Lower leg skin (tissue), 4 donors: ENCODE data around the gene SATB1. TPM values are rescaled to one million over a fixed set of nuclear protein-coding genes. Genes with fewer than 3 reads are reported as not detected.
A peak's percentile ranks its signal among the peaks of the same experiment; 100 is the strongest.

ENCODE experiments used
- DNase-seq, 2 donors: peaks; one replicate each; pipeline ENCODE4 v3.0.0-alpha.2; 2019; ENCODE audit warnings: low spot score in 2 of 2
- H3K4me3 ChIP-seq: fragments of 200-600 bp; sonication (generic); 2 replicates; pipeline ENCODE4 v1.5.1; 2017; ENCODE audit warnings: mild to moderate bottlenecking, low read depth; ENCODE audit not compliant: poor library complexity, severe bottlenecking
- POLR2A ChIP-seq, 2 donors: fragments of 450-650 bp; IDR thresholded peaks; one replicate each; pipeline ENCODE4 v1.6.1; 2016 to 2017; ENCODE audit warnings: antibody characterized with exemption in 2 of 2, mild to moderate bottlenecking in 1 of 2, moderate library complexity in 1 of 2
- WGBS, 2 donors: methylation state at CpG; one replicate each; pipeline ENCODE4 v1.1.5; 2018; 5-methylcytosine and 5-hydroxymethylcytosine counted together
- intact Hi-C: fragments of 100-400 bp; cut with DNase I; formaldehyde crosslinking; loops from one replicate; pipeline ENCODE4 v1.15.0; 2023; ENCODE audit warnings: low total_unique reads
- total RNA-seq, 4 donors: library from RNA; depleted of rRNA; stranded (reverse); fragments of >200 nt; gene quantifications; one replicate each; pipeline ENCODE4 v1.1.0, GENCODE V29; 2016
- TF ChIP-seq, protein P1 (sequence below), 3 donors: fragments of 450-650 bp; IDR thresholded peaks; one replicate each; pipeline ENCODE4 v1.5.1; 2016; ENCODE audit warnings: antibody characterized with exemption in 3 of 3, mild to moderate bottlenecking in 3 of 3, moderate library complexity in 2 of 3

The SATB1 gene
- total RNA-seq, 4 donors from 2014 or later: 16.9 to 33.8 (median 25.7) TPM

DNA sequence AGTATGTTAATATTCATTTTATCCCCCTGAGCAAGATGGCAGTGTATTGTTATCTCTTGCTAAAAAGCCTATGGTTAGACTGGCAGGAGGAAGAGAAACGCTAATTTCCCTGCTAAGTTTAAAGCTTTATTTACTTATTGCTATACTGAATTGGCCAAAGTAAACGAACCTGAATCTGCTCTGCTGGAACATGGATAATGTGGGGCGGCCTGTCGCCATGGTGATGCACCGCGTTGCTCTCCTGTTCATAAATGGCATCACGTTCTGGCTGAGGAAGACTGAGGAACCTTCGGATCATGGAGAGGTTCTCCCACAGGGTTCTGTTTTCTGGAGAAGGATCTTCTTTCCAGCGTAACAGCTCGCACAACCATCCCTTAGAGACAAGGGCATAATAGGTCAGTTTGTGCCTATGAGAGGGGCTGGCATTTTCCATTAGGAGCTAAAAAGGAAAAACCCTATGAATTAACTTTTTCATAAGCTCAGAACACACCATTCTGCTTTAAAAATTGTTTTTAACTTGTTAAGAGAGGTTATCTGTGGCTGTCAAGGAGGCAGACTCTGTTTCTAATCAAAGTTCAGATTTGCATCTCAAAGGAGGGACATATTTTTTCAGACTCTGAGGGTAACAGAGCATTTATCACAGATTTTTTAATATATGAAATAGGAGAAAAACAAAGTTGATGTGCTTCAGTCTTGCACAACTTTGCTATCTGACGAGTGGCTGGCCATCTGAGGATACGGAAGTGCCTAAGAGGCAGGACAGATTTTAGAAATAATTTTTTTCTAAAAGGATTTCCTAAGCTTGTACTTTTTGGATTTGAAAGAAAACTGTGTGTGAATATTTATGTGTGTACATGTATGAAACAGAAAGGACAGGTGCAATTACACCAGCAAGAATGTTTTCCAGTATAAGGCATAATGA is 73.1 kb downstream of the SATB1 start:
- DNase-seq: no peak
- WGBS, 2 donors: 86 to 93% methylated on average over 12 of the region's 12 CpGs
- TF ChIP-seq, protein P1, sequence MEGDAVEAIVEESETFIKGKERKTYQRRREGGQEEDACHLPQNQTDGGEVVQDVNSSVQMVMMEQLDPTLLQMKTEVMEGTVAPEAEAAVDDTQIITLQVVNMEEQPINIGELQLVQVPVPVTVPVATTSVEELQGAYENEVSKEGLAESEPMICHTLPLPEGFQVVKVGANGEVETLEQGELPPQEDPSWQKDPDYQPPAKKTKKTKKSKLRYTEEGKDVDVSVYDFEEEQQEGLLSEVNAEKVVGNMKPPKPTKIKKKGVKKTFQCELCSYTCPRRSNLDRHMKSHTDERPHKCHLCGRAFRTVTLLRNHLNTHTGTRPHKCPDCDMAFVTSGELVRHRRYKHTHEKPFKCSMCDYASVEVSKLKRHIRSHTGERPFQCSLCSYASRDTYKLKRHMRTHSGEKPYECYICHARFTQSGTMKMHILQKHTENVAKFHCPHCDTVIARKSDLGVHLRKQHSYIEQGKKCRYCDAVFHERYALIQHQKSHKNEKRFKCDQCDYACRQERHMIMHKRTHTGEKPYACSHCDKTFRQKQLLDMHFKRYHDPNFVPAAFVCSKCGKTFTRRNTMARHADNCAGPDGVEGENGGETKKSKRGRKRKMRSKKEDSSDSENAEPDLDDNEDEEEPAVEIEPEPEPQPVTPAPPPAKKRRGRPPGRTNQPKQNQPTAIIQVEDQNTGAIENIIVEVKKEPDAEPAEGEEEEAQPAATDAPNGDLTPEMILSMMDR (IDR thresholded peaks at IDR 0.05): no peak
- no peak for TF ChIP-seq POLR2A (IDR thresholded peaks at IDR 0.05)
- intact Hi-C loops: no loop called here
- no peak overlapping the region for H3K4me3 ChIP-seq

DNA sequence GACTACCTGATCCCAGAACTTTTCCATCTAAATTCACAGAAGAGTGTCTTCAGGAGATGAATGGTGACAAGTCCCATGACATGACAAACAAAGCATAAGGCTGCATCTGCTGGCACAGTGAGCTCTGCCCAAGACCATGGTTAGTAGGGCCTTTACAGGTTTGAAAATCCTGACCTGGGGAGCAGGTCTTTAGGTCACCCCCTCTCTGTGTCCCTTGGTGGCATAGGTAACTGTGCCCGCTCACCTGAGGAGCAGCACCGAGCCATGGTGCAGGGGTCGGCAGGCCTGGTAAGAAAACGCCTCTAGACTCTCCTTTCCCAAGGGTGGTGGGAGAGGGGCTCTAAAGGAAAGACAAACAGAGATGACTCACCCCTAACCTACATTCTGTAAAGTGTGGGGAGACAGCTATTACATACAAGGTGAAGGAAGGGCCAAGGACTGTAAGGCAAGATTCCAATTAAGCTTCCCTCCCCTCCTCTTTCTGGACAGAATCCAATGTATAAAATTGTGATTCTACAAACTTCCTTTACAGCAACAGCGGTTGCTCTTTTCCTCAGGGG is 74.0 kb downstream of the SATB1 start:
- no peak for DNase-seq
- 90 to 95% methylated on average over 5 of the region's 5 CpGs for WGBS, 2 donors
- intact Hi-C loops: no loop called here
- H3K4me3 ChIP-seq: no peak overlapping the region
- TF ChIP-seq POLR2A (IDR thresholded peaks at IDR 0.05): no peak
- TF ChIP-seq, protein P1 (IDR thresholded peaks at IDR 0.05): no peak

DNA sequence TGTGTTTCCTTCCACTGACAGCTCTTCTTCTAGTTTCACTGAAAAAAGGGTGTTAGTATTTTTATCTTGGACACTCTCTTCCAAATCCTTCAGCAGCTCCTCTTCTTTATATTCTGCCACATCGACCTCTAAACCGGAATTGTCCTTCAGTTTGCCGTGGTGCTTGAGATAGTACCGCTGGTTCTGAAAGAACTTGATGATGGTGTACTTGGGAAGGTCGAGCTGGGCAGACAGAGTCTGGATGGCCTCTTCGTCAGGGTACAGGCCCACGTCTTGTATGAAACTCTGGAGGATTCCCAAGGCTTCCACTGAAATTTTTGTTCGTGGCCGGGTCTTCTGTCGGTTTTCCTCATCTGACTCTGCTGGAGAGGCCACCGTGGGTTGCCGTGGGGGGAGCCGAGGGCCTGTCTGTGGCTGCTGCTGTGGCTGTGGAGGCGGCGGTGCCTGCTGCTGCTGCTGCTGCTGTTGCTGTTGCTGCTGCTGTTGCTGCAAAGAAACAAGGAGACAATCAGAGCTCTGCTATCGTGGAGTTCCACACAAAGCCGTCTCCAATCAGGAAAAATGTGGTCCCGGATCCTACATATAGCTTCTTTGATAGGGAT is 75.8 kb downstream of the SATB1 start:
- 92 to 93% methylated on average over 18 of the region's 18 CpGs for WGBS, 2 donors
- TF ChIP-seq, protein P1 (IDR thresholded peaks at IDR 0.05): no peak
- TF ChIP-seq POLR2A (IDR thresholded peaks at IDR 0.05): no peak
- no peak overlapping the region for H3K4me3 ChIP-seq
- peak in 1 of 2 donors; percentile 82 for DNase-seq
- intact Hi-C loops: no loop called here

DNA sequence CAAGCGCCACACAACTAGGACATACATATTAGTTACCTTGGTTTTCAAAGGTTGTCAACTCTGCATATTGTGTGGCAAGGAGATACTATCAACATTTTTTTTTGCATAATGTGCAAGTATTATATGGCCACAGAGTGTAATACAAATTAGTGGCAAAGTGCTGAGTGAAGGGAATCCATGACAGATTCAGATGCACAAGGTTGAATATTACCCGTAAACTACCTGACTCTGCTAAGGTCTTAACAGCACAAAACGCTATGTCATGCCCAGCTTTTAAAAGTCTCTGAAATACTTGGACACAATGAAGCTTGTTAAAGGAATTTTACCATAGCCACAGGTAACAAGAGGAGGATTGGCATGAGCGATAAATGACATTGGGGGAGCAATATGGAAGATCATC is 79.0 kb downstream of the SATB1 start:
- no peak overlapping the region for H3K4me3 ChIP-seq
- 95 to 98% methylated on average over 4 of the region's 4 CpGs for WGBS, 2 donors
- no peak for DNase-seq
- intact Hi-C loops: no loop called here
- TF ChIP-seq, protein P1 (IDR thresholded peaks at IDR 0.05): no peak
- TF ChIP-seq POLR2A (IDR thresholded peaks at IDR 0.05): no peak

DNA sequence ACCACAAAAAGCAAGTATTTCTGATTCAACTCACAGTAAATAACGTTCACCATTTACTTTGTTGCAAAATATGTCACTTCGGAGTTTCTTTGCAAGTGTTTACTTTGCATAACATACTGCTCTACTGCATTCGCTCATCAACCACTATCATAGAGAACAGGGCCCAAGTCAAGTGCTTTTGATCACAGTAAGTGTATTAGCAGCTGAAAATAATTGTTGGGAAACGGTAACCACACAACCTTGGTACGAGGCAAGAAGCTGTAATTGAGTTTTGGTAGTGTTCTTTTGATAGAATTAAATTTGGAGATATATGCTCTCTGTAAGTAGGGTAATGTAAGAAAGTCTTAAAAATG is 80.1 kb downstream of the SATB1 start:
- TF ChIP-seq POLR2A (IDR thresholded peaks at IDR 0.05): no peak
- 62 to 64% methylated on average over 5 of the region's 5 CpGs for WGBS, 2 donors

DNA sequence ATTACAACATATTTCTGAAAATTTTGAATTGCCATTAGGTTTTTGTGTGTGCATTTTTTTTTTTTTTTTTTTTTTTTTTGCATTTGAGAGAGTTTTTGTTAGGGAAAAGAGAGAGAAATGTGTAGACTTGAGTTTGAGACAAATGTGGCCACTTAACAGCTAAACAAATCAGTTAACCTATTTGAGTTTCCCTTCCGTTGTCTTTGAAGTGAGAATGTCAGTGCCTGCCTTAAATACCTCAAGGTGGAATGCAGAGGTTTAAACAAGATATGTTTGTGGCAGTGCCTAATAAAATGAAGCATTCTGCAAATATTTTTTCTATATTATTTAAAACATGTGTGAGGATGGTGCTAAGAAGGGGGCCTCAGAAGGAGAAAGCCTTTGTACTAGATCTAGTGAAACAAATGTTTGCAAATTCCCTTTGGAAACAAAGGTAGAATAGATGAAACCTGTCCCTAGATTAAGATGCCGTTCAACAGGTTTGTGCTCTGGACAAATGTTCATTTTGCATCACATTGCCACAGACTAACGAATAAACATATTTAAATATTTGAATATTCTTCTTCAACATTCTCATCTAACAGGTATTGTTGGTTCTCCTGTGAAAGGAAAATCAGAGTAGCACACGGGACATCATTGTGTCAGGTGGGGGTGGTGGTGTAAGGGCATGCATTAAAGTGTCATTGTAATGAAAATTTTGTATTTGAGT is 80.7 kb downstream of the SATB1 start:
- no peak for DNase-seq
- no peak overlapping the region for H3K4me3 ChIP-seq
- intact Hi-C loops: no loop called here
- TF ChIP-seq, protein P1 (IDR thresholded peaks at IDR 0.05): no peak
- no peak for TF ChIP-seq POLR2A (IDR thresholded peaks at IDR 0.05)
- 60% methylated on average over 4 of the region's 4 CpGs for WGBS, 2 donors

More for the DNA sequence above, 80.1 kb downstream of the SATB1 start:
- no peak for DNase-seq
- intact Hi-C loops: no loop called here
- no peak overlapping the region for H3K4me3 ChIP-seq
